Lung (tissue), 12 donors: ENCODE measurements around the gene AMDHD1. TPM values are rescaled to one million over a fixed set of nuclear protein-coding genes. Genes with fewer than 3 reads are reported as not detected.

ENCODE experiments used
- ATAC-seq: fragments of 200-7000 bp; cut with Tn5 transposase; one replicate; pipeline ENCODE4 v1.9.1; 2020; ENCODE audit warnings: moderate number of reproducible peaks; ENCODE audit not compliant: insufficient read depth, low FRiP score
- DNase-seq, 3 donors: peaks; one replicate each; pipeline ENCODE4 v3.0.0-alpha.2; 2013 to 2017
- H3K27ac ChIP-seq, 2 donors: one replicate each; pipeline ENCODE4 v1.5.1; 2013; ENCODE audit warnings: mild to moderate bottlenecking in 2 of 2, moderate library complexity in 2 of 2, control low read depth in 1 of 2, inconsistent platforms in 1 of 2, low read depth in 1 of 2, low read length in 1 of 2
- H3K27me3 ChIP-seq, 3 donors: one replicate each; pipeline ENCODE4 v1.5.1; 2013; ENCODE audit warnings: low read length in 2 of 3; ENCODE audit not compliant: control insufficient read depth in 3 of 3, insufficient read depth in 3 of 3
- H3K36me3 ChIP-seq, 4 donors: one replicate each; pipeline ENCODE4 v1.5.1; 2013; ENCODE audit warnings: low read length in 4 of 4, mild to moderate bottlenecking in 1 of 4, moderate library complexity in 1 of 4; ENCODE audit not compliant: control insufficient read depth in 4 of 4, insufficient read depth in 4 of 4
- H3K4me1 ChIP-seq, 5 donors: one replicate each; pipeline ENCODE4 v1.5.1; 2013; ENCODE audit warnings: low read length in 5 of 5, mild to moderate bottlenecking in 2 of 5, moderate library complexity in 1 of 5; ENCODE audit not compliant: control insufficient read depth in 5 of 5, insufficient read depth in 5 of 5
- H3K4me3 ChIP-seq: one replicate; pipeline ENCODE4 v1.5.1; 2013; ENCODE audit warnings: mild to moderate bottlenecking, control low read depth, moderate library complexity
- H3K9ac ChIP-seq, 2 donors: one replicate each; pipeline ENCODE4 v1.5.1; 2013; ENCODE audit warnings: low read length in 2 of 2, control low read depth in 1 of 2; ENCODE audit not compliant: insufficient read depth in 1 of 2
- H3K9me3 ChIP-seq, 4 donors: one replicate each; pipeline ENCODE4 v1.5.1; 2013; ENCODE audit warnings: low read length in 3 of 4, mild to moderate bottlenecking in 1 of 4, moderate library complexity in 1 of 4; ENCODE audit not compliant: control insufficient read depth in 4 of 4, insufficient read depth in 3 of 4
- WGBS, 2 donors: extraction: QIAGEN DNeasy Blood & Tissue Kit; methylation state at CpG; one replicate each; pipeline ENCODE4 v1.1.7; 2013; 5-methylcytosine and 5-hydroxymethylcytosine counted together
- polyA plus RNA-seq, 2 donors: library from polyadenylated mRNA; stranded (reverse); fragments of 200-250 nt; gene quantifications; one replicate each; pipeline ENCODE4 v1.2.1, GENCODE V29; 2013
- total RNA-seq, 2 donors: library from RNA; depleted of rRNA in 1 of 2; stranded (reverse); fragments of >200 nt in 1 of 2; gene quantifications; one replicate each; pipeline ENCODE4 v1.2.1, GENCODE V29; 2014 to 2021
- TF ChIP-seq, protein P1 (sequence below): IDR thresholded peaks from 2 replicates; pipeline ENCODE4 v1.5.1; 2012; ENCODE audit warnings: mild to moderate bottlenecking; ENCODE audit errors: control extremely low read depth, extremely low read depth
- donor health status: control.
- donor health status: control.
- donor health status: Bipolar disorder and iron deficiency.
- donor health status: healthy.
- donor health status: DM: yes; HTN: yes; CAD: no.

The AMDHD1 gene
- total and polyA plus RNA-seq, 4 donors: 0.51 to 1.9 (median 1.2) TPM

GRCh38 chr12:95997911-95998510 lies 54.9 kb downstream of the AMDHD1 start:
- Histone ChIP-seq H3K4me3 (no peak overlapping the region), H3K9me3 (no peaks in the 10 kb centered on the region), H3K36me3 (peaks cover 2 to 9% (median 5%) of the 10 kb centered on the region in 4 donors), H3K4me1 (peaks cover 0 to 5% (median 0%) of the 10 kb centered on the region in 5 donors), H3K9ac (no peak overlapping the region), H3K27me3 (no peaks in the 10 kb centered on the region), H3K27ac (no peak overlapping the region)
- TF ChIP-seq, protein P1, sequence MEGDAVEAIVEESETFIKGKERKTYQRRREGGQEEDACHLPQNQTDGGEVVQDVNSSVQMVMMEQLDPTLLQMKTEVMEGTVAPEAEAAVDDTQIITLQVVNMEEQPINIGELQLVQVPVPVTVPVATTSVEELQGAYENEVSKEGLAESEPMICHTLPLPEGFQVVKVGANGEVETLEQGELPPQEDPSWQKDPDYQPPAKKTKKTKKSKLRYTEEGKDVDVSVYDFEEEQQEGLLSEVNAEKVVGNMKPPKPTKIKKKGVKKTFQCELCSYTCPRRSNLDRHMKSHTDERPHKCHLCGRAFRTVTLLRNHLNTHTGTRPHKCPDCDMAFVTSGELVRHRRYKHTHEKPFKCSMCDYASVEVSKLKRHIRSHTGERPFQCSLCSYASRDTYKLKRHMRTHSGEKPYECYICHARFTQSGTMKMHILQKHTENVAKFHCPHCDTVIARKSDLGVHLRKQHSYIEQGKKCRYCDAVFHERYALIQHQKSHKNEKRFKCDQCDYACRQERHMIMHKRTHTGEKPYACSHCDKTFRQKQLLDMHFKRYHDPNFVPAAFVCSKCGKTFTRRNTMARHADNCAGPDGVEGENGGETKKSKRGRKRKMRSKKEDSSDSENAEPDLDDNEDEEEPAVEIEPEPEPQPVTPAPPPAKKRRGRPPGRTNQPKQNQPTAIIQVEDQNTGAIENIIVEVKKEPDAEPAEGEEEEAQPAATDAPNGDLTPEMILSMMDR: no peak
- no peak for ATAC-seq
- DNase-seq: no peak
- 69 to 72% methylated on average over 5 of the region's 5 CpGs for WGBS, 2 donors

DNA sequence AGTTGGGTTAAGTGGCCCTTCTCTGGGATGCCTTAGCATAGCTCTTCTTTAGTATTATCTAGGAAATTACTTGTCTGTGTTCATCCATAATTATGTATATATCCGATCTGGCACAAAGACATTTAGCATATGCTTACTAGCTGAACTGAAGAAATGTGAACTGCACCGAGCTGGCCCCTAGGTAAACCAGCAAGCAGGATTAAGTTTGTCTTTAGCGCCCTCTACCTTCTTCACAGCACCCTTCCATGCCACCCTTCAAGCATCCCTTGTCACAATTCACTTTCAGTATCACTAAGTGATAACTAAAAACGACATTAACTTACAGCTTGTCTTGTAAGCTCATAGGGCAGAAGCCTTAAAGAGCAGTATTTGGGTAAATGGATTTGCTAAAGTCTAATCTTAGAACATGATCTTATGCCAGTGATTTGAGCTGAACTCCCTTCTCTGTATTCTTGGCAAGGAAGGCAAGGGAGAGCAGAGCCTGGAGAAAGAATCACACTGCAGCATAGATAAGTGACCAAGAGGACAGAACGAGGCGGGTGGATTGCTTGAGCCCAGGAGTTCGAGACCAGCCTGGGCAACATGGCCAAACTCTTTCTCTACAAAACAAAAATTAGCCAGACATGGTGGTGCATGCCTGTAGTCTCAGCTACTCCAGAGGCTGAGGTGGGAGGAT lies 55.6 kb downstream of the AMDHD1 start:
- Histone ChIP-seq H3K4me3 (no peak overlapping the region), H3K9ac (no peak overlapping the region), H3K9me3 (no peaks in the 10 kb centered on the region), H3K27me3 (no peaks in the 10 kb centered on the region), H3K4me1 (peaks cover 0 to 5% (median 0%) of the 10 kb centered on the region in 5 donors), H3K36me3 (peaks cover 4 to 10% (median 7%) of the 10 kb centered on the region in 4 donors), H3K27ac (no peak overlapping the region)
- ATAC-seq (peak; percentile 83), DNase-seq (peak; percentile 49 to 81 (median 69))
- TF ChIP-seq, protein P1: peak; percentile 48
- 31 to 37% methylated on average over 7 of the region's 7 CpGs for WGBS, 2 donors

DNA sequence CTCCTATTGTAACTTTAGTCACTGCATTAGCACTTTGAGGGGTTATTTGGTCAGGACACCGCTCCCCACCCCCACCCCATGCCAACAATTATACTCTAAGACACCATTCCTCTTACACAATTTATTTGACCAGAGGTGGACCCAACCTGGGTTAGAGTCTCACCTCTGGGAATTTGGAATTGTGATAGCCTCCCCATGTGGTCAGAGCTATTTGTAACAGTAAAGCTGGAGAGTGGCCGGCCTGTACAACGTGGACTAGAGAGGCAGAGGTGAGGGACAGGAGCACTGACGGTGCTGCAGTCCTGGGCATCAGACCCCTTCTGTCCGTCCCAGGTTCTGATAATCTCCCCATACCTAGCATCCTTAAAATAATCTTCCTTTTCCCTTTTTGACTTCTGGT lies 56.4 kb downstream of the AMDHD1 start:
- no peak for ATAC-seq
- Histone ChIP-seq H3K27me3 (no peaks in the 10 kb centered on the region), H3K9ac (no peak overlapping the region), H3K27ac (no peak overlapping the region), H3K36me3 (peaks cover 6 to 12% (median 9%) of the 10 kb centered on the region in 4 donors), H3K4me1 (peaks cover 0 to 5% (median 0%) of the 10 kb centered on the region in 5 donors), H3K9me3 (no peaks in the 10 kb centered on the region), H3K4me3 (no peak overlapping the region)
- DNase-seq: no peak
- WGBS, 2 donors: 76 to 95% methylated on average over 5 of the region's 5 CpGs
- TF ChIP-seq, protein P1: no peak
